GM18498 (cell line): Measurements from ENCODE around the gene MCOLN2.
"Not testable (repeated sequence)": the region's sequence is repeated elsewhere in the genome, so short reads cannot be mapped to it uniquely, and the experiment has no call there.

ENCODE experiments used
- ATAC-seq: cut with Tn5 transposase; IDR thresholded peaks from one replicate; pipeline ENCODE4 v1.9.1; 2021; ENCODE audit warnings: mild to moderate bottlenecking, moderate library complexity; ENCODE audit not compliant: unreplicated experiment

Gene MCOLN2

DNA sequence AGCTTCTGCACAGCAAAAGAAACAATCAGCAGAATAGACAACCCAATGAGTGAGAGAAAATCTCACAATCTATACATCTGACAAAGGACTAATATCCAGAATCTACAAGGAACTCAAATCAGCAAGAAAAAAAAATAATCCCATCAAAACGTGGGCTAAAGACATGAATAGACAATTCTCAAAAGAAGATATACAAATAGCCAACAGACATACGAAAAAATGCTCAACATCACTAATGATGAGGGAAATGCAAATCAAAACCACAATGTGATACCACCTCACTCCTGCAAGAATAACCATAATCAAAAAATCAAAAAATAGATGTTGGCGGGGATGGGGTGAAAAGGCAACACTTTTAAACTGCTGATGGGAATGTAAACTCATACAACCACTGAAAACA lies 10.4 kb downstream of the MCOLN2 start:
- ATAC-seq = not testable (repeated sequence)

DNA sequence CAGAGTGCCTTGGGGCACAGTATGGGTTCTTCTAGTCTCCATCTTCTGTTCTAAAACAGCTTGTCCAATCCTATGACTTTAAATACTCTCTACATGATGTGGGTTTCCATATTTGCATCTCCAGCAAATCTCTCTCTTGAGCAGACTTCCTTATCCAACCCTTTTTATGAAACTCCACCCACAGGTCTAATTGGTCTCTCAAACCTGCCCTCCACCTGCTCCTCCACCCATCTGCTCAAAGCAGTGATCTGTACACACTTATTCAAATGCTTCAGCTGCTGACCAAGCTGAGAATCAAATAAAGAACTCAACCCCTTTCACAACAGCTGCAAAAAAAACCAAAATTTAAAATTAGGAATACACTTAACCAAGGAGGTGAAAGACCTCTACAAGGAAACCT lies 11.5 kb downstream of the MCOLN2 start:
- ATAC-seq = peak; percentile 46

DNA sequence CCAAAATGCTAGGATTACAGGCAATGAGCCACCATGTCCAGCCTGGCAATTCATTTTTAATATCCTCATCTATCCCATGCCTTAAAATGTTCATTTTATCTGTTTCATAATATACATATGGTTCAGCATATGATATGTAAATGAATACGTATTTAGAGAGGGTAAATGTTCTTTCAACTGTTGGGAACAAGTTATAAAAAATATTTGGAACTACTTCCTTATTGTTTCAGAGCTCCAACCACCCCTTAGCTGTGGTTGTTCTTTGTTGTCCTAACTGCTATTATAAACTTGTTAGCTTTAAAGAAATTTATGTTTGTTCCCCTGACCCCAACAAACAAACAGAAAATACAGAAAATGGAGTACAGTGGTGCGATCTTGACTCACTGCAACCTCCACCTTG lies 14.5 kb downstream of the MCOLN2 start:
- no peak for ATAC-seq

DNA sequence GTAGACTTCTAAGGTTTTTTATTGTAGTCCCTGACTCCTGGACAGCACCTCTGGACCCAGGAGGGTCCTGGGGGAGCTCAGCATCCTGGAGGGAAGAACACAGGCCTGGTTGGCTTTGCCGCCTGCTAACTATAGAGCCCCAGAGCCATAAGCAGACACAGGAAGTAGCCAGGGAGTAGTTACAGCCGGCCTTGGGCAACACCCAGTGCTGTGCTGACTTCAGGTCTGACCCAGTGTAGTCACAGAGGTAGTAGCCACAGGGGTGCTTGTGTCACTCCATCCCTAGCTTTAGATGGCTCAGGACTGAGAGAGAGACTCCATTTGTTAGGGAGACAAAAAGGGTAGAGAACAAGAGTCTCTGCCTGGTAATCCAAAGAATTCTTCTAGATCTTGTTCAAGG lies 21.9 kb downstream of the MCOLN2 start:
- peak; percentile 42 for ATAC-seq

GRCh38 chr1:84973498-84974334 lies 23.2 kb downstream of the MCOLN2 start:
- peak; percentile 51 for ATAC-seq

GRCh38 chr1:84972377-84972987 lies 24.4 kb downstream of the MCOLN2 start:
- ATAC-seq = peak; percentile 46

- ATAC-seq = peak; percentile 42
Measured at GRCh38 chr1:84971957-84972356, 25.0 kb downstream of the MCOLN2 start.

GRCh38 chr1:84969489-84970250 lies 27.2 kb downstream of the MCOLN2 start:
- ATAC-seq = peak; percentile 41

- ATAC-seq = no peak
Measured at GRCh38 chr1:84968865-84969264, 28.0 kb downstream of the MCOLN2 start.

DNA sequence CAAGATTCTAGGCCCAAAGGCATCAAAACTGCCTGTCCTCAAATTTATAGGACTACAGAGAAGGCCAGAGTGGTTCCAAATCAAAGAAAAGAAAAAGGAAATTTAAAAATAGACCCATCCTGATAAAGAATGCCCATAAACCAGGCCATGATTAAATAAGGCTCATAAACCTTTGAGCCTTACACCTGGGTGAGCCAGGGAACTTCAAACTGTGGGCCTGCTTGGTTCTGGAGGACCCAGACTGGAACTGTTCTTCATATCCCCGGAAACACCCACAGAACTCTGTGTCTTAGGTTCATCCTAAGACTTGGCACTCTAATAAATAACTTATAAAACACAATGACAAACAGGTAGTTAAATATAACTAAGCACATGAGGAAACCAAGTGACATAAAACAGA lies 28.8 kb downstream of the MCOLN2 start:
- ATAC-seq = no peak

DNA sequence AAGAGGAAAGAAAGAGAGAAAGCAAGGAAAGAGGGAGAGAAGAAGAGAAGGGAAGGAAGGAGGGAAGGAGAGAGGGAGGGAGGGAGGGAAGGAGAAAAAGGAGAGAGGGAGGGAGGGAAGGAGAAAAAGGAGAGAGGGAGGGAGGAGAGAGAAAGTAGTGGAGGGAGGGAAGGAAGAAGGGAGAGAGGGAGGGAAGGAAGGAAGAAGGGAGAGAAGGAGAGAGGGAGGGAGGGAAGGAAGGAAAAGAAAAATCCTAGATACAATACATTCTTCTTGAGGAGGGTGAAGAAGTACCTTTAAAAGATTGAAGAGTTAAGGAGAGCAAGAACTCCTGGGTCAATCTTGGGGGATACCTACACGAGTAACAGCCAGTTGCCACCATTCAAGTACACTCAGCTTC lies 29.2 kb downstream of the MCOLN2 start:
- no peak for ATAC-seq

- ATAC-seq = no peak
Measured at GRCh38 chr1:84963021-84963420, 33.9 kb downstream of the MCOLN2 start.

DNA sequence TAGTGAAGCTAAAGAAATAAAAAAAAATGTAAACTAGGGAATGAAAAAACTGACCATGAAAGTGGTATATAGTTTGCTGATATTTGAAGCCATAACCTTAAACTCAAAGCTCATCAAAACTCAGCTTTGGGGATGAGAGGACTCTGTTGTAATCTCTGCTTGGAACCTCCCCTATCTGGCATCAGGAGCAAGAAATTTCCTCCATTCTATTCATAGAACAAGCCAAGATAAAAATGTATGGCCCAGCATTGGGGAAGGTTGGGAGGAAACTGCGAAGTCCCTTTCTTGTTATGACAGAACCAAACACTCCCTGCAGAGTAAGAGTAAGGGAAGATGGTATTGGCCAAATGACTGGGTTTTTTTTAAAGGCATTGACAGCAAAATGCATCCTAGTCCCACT lies 35.6 kb downstream of the MCOLN2 start:
- no peak for ATAC-seq

DNA sequence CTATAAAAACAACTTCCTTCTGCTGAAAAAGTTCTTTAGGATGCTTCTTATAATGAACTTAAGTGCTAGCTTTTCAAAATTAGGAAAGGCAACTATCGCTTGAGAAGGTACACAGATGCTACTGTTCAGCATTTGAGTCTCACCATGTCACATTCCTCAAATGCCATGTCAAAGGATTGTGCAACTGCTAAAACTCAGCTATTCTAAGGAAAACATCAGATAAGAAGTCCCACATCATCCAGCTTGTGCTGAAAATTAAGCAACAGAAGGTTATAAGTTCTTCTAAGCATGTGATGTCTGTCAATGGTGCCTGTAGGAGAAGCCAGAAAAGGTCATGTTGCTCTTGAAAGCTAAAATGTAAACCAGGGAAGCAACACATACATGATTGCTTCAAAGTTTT lies 36.5 kb downstream of the MCOLN2 start:
- ATAC-seq = no peak

- peak; percentile 88 for ATAC-seq
Measured at GRCh38 chr1:84959294-84959693, 37.6 kb downstream of the MCOLN2 start.

GRCh38 chr1:84957966-84958365 lies 38.9 kb downstream of the MCOLN2 start:
- no peak for ATAC-seq

GRCh38 chr1:84956655-84957054 lies 40.3 kb downstream of the MCOLN2 start:
- no peak for ATAC-seq

GRCh38 chr1:84956097-84956496 lies 40.8 kb downstream of the MCOLN2 start:
- ATAC-seq = no peak

- ATAC-seq = no peak
Measured at GRCh38 chr1:84949664-84950063, 47.2 kb downstream of the MCOLN2 start.

GRCh38 chr1:84947536-84948410 lies 49.1 kb downstream of the MCOLN2 start:
- ATAC-seq = no peak

GRCh38 chr1:84946631-84947030 lies 50.3 kb downstream of the MCOLN2 start:
- no peak for ATAC-seq
